HepG2 (cell line): ENCODE results near the gene SHC1. TPM values are rescaled to one million over a fixed set of nuclear protein-coding genes. Genes with fewer than 3 reads are reported as not detected.

Experiments used
- GLMP ChIP-seq: sonication (generic); formaldehyde crosslinking; IDR thresholded peaks from 2 replicates; pipeline ENCODE4 v1.9.0; 2021; ENCODE audit warnings: missing genetic modification reagents, mild to moderate bottlenecking, borderline replicate concordance
- JDP2 ChIP-seq: sonication (generic); formaldehyde crosslinking; IDR thresholded peaks from 2 replicates; pipeline ENCODE4 v1.8.1; 2022; ENCODE audit warnings: missing genetic modification reagents, borderline replicate concordance
- MZF1 ChIP-seq: sonication (generic); formaldehyde crosslinking; IDR thresholded peaks from 2 replicates; pipeline ENCODE4 v1.8.1; 2023; ENCODE audit warnings: mild to moderate bottlenecking, missing genetic modification reagents, borderline replicate concordance
- PLRG1 ChIP-seq: fragments of 450-650 bp; conservative IDR thresholded peaks from 2 replicates; pipeline ENCODE4 v1.6.1; 2016
- POLR2AphosphoS5 ChIP-seq: IDR thresholded peaks from 2 replicates; pipeline ENCODE4 v1.6.1; 2012; ENCODE audit warnings: low read depth, low read length
- REST ChIP-seq, 2 experiments: IDR thresholded peaks; 2 replicates each; pipeline ENCODE4 v1.6.1; 2011 to 2012; ENCODE audit warnings: low read length in 2 of 2, borderline replicate concordance in 1 of 2, low read depth in 1 of 2, mild to moderate bottlenecking in 1 of 2, moderate library complexity in 1 of 2
- TCF12 ChIP-seq, 2 experiments: fragments of 450-650 bp in 1 of 2; sonication (generic) in 1 of 2; formaldehyde crosslinking in 1 of 2; IDR thresholded peaks; 2 replicates each; pipeline versions ENCODE4 v1.6.1 to v1.8.0; 2017 to 2022; ENCODE audit warnings: antibody characterized with exemption in 1 of 2, mild to moderate bottlenecking in 1 of 2, missing genetic modification reagents in 1 of 2, moderate library complexity in 1 of 2
- ZBTB37 ChIP-seq: sonication (generic); formaldehyde crosslinking; IDR thresholded peaks from 2 replicates; pipeline ENCODE4 v1.4.0; 2020; ENCODE audit warnings: mild to moderate bottlenecking, missing genetic modification reagents
- ZMAT5 ChIP-seq: sonication (generic); formaldehyde crosslinking; IDR thresholded peaks from 2 replicates; pipeline ENCODE4 v1.5.0; 2020; ENCODE audit warnings: mild to moderate bottlenecking, low read depth, missing genetic modification reagents, borderline replicate concordance
- ZNF180 ChIP-seq: sonication (generic); formaldehyde crosslinking; IDR thresholded peaks from 2 replicates; pipeline ENCODE4 v1.4.0; 2020; ENCODE audit warnings: low read depth, missing genetic modification reagents, borderline replicate concordance
- ZNF431 ChIP-seq: sonication (generic); formaldehyde crosslinking; IDR thresholded peaks from 2 replicates; pipeline ENCODE4 v1.9.0; 2022; ENCODE audit warnings: missing genetic modification reagents, low read depth, mild to moderate bottlenecking, borderline replicate concordance
- ZNF503 ChIP-seq: sonication (generic); formaldehyde crosslinking; IDR thresholded peaks from 2 replicates; pipeline ENCODE4 v1.4.0; 2020; ENCODE audit warnings: missing genetic modification reagents
- ZNF543 ChIP-seq: sonication (generic); formaldehyde crosslinking; IDR thresholded peaks from 2 replicates; pipeline ENCODE4 v1.4.0; 2020; ENCODE audit warnings: mild to moderate bottlenecking, missing genetic modification reagents
- ZNF672 ChIP-seq: sonication (generic); formaldehyde crosslinking; IDR thresholded peaks from 2 replicates; pipeline ENCODE4 v1.8.1; 2022; ENCODE audit warnings: missing genetic modification reagents
- ZNF883 ChIP-seq: sonication (generic); formaldehyde crosslinking; IDR thresholded peaks from 2 replicates; pipeline ENCODE4 v1.5.1; 2020; ENCODE audit warnings: mild to moderate bottlenecking, missing genetic modification reagents; ENCODE audit errors: not compliant biosample characterization
- polyA plus RNA-seq, 8 experiments: library from polyadenylated mRNA; depleted of rRNA in 3 of 8; stranded (reverse) in 7 of 8; unstranded in 1 of 8; fragments of >200 nt; fragmentation: Illumina TruSeq in 4 of 8; extraction: Trizol in 4 of 8; gene quantifications; 2 replicates each; pipeline versions ENCODE4 v1.2.1 to v1.2.3, GENCODE V29; 2011 to 2016; ENCODE audit warnings: low read depth in 4 of 8, missing spikeins in 1 of 8, mixed read lengths in 1 of 8; ENCODE audit not compliant: insufficient read depth in 1 of 8
- total RNA-seq, 5 experiments: library from RNA; depleted of rRNA; stranded (reverse); fragments of >200 nt; fragmentation: Illumina TruSeq; extraction: Trizol; gene quantifications; 2 replicates each; pipeline ENCODE4 v1.2.3, GENCODE V29; 2016; ENCODE audit warnings: low read depth in 1 of 5

The SHC1 gene
- total and polyA plus RNA-seq, 2 of the 13 experiments (the other 11 are each of a cell fraction or from before 2014, with no cell fraction given) = 52.0 to 137 TPM

- no peak for TF ChIP-seq ZNF503 (CRISPR knock-in tag)
- TF ChIP-seq ZMAT5 (CRISPR knock-in tag) = no peak
- peak; percentile 88 for TF ChIP-seq POLR2AphosphoS5
- no peak for TF ChIP-seq PLRG1
- TF ChIP-seq ZNF883 = peak; percentile 26
- no peak for TF ChIP-seq TCF12 (IDR thresholded peaks at IDR 0.05)
- TF ChIP-seq TCF12 (CRISPR knock-in tag; IDR thresholded peaks at IDR 0.05) = 0 out of 2 replicates have a peak, but pooled peaks have one; percentile 42
- TF ChIP-seq ZNF672 (CRISPR knock-in tag) = no peak
- TF ChIP-seq REST (IDR thresholded peaks at IDR 0.05; ENCODE audit: borderline replicate concordance in 1 of 2, low read depth in 1 of 2, low read length in 2 of 2) = 0 out of 4 replicates have a peak, but pooled peaks of 1 of the 2 experiments have one; percentile 37
- TF ChIP-seq ZNF180 (CRISPR knock-in tag) = no peak
- TF ChIP-seq ZNF431 = no peak
- TF ChIP-seq ZNF543 (CRISPR knock-in tag) = no peak
- TF ChIP-seq JDP2 (CRISPR knock-in tag) = no peak; the same call in 1 of the 2 replicates
- no peak for TF ChIP-seq GLMP (CRISPR knock-in tag)
- TF ChIP-seq MZF1 (CRISPR knock-in tag) = no peak
- no peak for TF ChIP-seq ZBTB37 (CRISPR knock-in tag)
Measured at GRCh38 chr1:154974808-154975408, 4.4 kb upstream of the SHC1 start (continued).
